Measurements from ENCODE around the gene AUTS2.

The AUTS2 gene

DNA sequence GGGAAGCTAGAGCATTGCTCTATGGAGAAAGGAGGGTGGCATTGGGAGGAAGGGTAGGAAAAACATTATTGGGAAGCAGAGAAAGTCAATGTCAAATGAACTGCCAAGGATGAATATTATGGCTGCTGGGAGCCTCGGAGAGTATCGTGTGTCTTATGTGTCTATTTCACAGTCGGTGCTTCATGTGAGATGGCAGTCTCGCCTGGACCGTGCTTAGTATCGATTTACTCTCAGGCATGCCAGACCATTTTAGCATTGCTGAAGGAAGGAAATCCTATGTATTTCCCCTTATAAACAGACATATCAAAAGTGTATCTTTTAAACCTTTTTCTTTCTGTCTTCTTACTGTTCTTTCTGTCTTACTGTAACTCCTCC lies 612.6 kb downstream of the AUTS2 start:
- TF ChIP-seq, protein P1, sequence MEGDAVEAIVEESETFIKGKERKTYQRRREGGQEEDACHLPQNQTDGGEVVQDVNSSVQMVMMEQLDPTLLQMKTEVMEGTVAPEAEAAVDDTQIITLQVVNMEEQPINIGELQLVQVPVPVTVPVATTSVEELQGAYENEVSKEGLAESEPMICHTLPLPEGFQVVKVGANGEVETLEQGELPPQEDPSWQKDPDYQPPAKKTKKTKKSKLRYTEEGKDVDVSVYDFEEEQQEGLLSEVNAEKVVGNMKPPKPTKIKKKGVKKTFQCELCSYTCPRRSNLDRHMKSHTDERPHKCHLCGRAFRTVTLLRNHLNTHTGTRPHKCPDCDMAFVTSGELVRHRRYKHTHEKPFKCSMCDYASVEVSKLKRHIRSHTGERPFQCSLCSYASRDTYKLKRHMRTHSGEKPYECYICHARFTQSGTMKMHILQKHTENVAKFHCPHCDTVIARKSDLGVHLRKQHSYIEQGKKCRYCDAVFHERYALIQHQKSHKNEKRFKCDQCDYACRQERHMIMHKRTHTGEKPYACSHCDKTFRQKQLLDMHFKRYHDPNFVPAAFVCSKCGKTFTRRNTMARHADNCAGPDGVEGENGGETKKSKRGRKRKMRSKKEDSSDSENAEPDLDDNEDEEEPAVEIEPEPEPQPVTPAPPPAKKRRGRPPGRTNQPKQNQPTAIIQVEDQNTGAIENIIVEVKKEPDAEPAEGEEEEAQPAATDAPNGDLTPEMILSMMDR (IDR thresholded peaks at IDR 0.05; ENCODE audit: insufficient read depth, low read depth, low read length, missing control alignments), result no peak
- no peak overlapping the region for H3K4me3 ChIP-seq (ENCODE audit: low read depth, low read length)
- no peak for DNase-seq (ENCODE audit: low read depth)

DNA sequence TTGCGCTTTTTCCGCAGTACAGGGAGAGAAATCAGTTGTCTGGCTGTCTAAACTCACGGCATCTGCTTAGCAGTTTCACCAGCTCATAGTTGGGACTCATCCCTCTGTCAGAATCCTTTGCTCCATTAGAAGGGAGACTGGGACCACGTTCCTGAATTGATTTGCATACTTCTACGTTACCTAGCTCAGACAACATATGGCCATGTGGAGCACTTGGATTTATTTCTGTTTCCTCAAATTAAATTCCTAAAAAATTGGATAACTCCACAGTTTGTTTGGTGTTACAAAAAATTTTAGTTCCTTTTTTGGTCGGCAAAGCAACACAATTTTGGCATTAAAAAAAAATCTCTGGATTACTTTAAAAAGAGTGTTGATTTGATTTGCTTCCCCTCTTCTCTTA lies 614.0 kb downstream of the AUTS2 start:
- no peak overlapping the region for H3K4me3 ChIP-seq (ENCODE audit: low read depth, low read length)

DNA sequence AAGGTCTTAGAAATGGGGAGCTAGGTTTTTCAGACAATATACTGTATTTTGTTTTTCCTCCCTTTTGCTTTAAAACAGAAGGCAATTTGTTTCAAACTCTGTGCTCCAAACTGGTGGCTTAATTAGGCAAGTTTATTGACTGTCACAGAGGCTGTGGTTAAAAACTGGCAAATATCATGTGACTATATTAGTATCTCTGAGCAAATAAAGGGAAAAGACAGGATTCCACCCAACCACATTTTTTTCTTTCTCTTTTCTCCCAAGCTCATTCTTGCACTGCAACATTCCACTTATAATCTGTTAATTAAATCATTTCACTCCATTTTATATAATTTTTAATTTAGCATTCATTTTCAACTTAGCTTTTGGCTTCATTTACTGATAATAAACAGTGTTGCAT lies 615.8 kb downstream of the AUTS2 start:
- H3K4me3 ChIP-seq (ENCODE audit: low read depth, low read length), result no peak overlapping the region
- TF ChIP-seq, protein P1 (IDR thresholded peaks at IDR 0.05; ENCODE audit: insufficient read depth, low read depth, low read length, missing control alignments), result no peak
- DNase-seq (ENCODE audit: low read depth), result no peak

More for the DNA sequence above, 614.0 kb downstream of the AUTS2 start:
- DNase-seq (ENCODE audit: low read depth), result no peak
- TF ChIP-seq, protein P1 (IDR thresholded peaks at IDR 0.05; ENCODE audit: insufficient read depth, low read depth, low read length, missing control alignments), result no peak

DNA sequence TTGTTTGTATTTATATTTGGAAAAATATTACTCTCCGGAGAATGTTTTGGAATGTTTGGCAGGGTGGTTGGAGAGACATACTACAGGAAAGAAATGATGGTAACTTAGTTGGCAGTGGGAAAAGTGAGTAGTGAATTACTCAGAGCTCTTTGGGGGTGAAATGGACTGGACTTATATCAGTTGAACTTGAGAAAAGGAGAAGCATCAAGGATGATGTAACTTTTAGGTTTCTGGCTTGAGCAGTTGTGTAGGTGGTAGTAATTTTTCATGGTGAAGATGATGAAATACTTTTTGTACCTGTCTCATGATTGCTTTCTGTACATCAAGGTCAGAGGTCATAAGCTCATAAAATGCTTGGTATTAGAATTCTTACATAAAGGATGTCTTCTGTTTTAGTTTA lies 617.2 kb downstream of the AUTS2 start:
- TF ChIP-seq, protein P1 (IDR thresholded peaks at IDR 0.05; ENCODE audit: insufficient read depth, low read depth, low read length, missing control alignments), result no peak
- H3K4me3 ChIP-seq (ENCODE audit: low read depth, low read length), result no peak overlapping the region
- no peak for DNase-seq (ENCODE audit: low read depth)

DNA sequence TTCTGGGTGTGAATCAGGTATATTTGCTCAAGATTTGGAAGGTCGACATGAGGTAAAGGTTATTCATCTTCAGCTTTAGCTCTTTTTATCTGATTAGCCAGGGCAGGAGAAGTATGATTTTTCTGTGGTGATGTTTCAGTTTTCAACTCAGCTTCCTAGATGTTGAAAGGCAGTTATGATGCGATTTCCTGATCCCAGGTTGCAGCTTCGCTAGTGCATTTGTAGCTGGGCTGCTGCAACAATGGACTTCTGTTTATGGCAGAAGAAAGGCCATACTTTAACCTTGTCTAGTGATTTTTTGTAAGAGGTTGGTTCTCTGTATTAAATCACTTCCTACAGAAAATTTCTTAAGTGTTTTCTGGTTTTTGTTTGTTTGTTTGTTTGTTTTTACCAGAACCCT lies 619.3 kb downstream of the AUTS2 start:
- DNase-seq (ENCODE audit: low read depth), result no peak
- TF ChIP-seq, protein P1 (IDR thresholded peaks at IDR 0.05; ENCODE audit: insufficient read depth, low read depth, low read length, missing control alignments), result no peak
- H3K4me3 ChIP-seq (ENCODE audit: low read depth, low read length), result no peak overlapping the region

DNA sequence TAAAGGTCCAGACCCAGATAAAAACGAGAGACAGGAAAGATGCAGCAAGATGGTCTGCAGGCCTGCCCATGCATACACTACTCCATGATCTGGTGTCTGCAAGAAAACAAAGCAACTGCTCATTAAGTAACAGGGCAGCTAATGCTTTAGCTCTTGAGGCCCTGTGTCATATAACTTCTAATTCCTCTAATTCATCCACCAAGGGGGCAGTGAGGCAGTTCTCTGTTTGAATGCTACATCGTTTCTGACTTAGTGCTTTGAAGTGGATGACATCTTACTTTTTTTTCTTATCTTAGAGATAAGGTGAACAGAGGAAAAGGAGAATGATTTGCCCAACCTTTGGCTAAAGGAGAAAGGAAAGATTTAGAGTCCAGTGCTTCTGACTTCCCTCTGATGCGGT lies 619.7 kb downstream of the AUTS2 start:
- TF ChIP-seq, protein P1 (IDR thresholded peaks at IDR 0.05; ENCODE audit: insufficient read depth, low read depth, low read length, missing control alignments), result no peak
- no peak for DNase-seq (ENCODE audit: low read depth)
- no peak overlapping the region for H3K4me3 ChIP-seq (ENCODE audit: low read depth, low read length)

DNA sequence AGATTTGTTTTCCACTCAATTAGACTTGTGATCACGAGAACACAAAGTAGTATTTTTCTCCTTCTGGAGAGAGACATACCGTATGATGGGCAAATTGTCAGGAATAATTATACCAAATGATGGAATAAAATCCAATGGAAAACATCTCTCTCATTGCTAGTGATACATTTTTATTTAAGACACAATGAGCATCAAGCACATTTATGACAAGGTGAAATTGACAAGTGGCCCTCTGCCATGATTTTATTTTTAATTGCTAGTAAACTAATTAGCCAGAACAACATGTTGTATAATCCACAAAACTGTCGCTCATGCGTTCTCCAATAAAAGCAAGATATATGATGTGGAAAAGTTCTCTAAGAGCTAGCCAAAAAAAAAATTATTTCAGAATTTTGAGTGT lies 620.8 kb downstream of the AUTS2 start:
- no peak for DNase-seq (ENCODE audit: low read depth)
- TF ChIP-seq, protein P1 (IDR thresholded peaks at IDR 0.05; ENCODE audit: insufficient read depth, low read depth, low read length, missing control alignments), result no peak
- H3K4me3 ChIP-seq (ENCODE audit: low read depth, low read length), result no peak overlapping the region
